Measurements from ENCODE around the gene MAGEB4.
A peak's percentile ranks its signal among the peaks of the same experiment; 100 is the strongest.

The MAGEB4 gene

DNA sequence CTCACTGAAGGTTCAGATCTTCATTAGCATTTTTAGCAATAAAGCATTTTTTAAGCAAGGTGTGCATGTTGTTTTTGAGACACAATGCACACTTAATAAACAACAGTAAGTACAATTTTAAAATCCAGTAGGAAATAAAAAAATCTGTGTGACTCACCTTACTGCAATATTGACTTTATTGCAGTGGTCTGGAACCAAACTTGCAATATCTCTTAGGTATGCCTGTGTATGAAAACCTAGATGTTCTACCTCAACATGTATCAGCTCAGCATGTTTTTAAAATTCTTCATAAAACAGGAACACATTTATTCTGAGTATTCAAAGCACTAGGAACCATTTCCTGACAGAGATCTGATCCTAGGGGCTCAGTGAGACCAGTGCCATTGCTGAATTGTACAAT is 40.7 kb downstream of the MAGEB4 start:
- DNase-seq (ENCODE audit: low read depth, low spot score), result no peak
- H3K27ac ChIP-seq, result peak overlapping the region; percentile 65

GRCh38 chrX:30283456-30284200 is 41.8 kb downstream of the MAGEB4 start:
- H3K27ac ChIP-seq, result peak overlapping the region; percentile 65
- peak; percentile 44 for DNase-seq (ENCODE audit: low read depth, low spot score)
